Bronchial epithelial cell (primary cell): ENCODE results near the gene MAPKAPK2. TPM values are rescaled to one million over a fixed set of nuclear protein-coding genes. Genes with fewer than 3 reads are reported as not detected.

Experiments used
- DNase-seq: peaks from one replicate; pipeline ENCODE4 v3.0.0-alpha.2; 2010; ENCODE audit warnings: low read depth
- FAIRE-seq: peaks from 2 replicates; lab custom pipeline; 2011; peaks lifted over from hg19 to GRCh38; lab: Jason Lieb, UNC
- H3K27me3 ChIP-seq: 2 replicates; pipeline ENCODE4 v1.5.1; 2011; ENCODE audit warnings: low read length; ENCODE audit not compliant: control insufficient read depth, insufficient read depth
- H3K36me3 ChIP-seq: 2 replicates; pipeline ENCODE4 v1.5.1; 2011; ENCODE audit warnings: low read length; ENCODE audit not compliant: control insufficient read depth, insufficient read depth
- H3K4me3 ChIP-seq: 2 replicates; pipeline ENCODE4 v1.5.1; 2011; ENCODE audit warnings: mild to moderate bottlenecking, low read depth, low read length, control low read depth
- CTCF ChIP-seq: IDR thresholded peaks from 2 replicates; pipeline ENCODE4 v1.5.1; 2011; ENCODE audit warnings: mild to moderate bottlenecking, moderate library complexity, low read length, control low read depth, inconsistent platforms; ENCODE audit not compliant: insufficient read depth, severe bottlenecking
- total RNA-seq: library from RNA; depleted of rRNA; stranded (reverse); fragments of >200 nt; gene quantifications from 2 replicates; pipeline ENCODE4 v1.2.1, GENCODE V29; 2014

Gene MAPKAPK2
- total RNA-seq, 1 donor from 2014 or later: 23.2 TPM

- no peak for DNase-seq
- TF ChIP-seq CTCF: no peak
- Histone ChIP-seq H3K27me3 (no peaks in the 10 kb centered on the region), H3K36me3 (peaks cover 2% of the 10 kb centered on the region), H3K4me3 (no peak overlapping the region)
- no peak for FAIRE-seq
Observed at GRCh38 chr1:206706298-206706791, 21.6 kb downstream of the MAPKAPK2 start.

- H3K27me3 ChIP-seq: no peaks in the 10 kb centered on the region
- DNase-seq (no peak), FAIRE-seq (no peak)
- TF ChIP-seq CTCF: no peak
- H3K36me3 ChIP-seq: peaks cover 2% of the 10 kb centered on the region
- H3K4me3 ChIP-seq: no peak overlapping the region
Observed at GRCh38 chr1:206706806-206707366, 22.2 kb downstream of the MAPKAPK2 start.

GRCh38 chr1:206708058-206708457 is 23.4 kb downstream of the MAPKAPK2 start:
- TF ChIP-seq CTCF: no peak
- Histone ChIP-seq H3K27me3 (no peaks in the 10 kb centered on the region), H3K4me3 (no peak overlapping the region), H3K36me3 (no peaks in the 10 kb centered on the region)
- no peak for DNase-seq
- no peak for FAIRE-seq

GRCh38 chr1:206708882-206709281 is 24.2 kb downstream of the MAPKAPK2 start:
- no peaks in the 10 kb centered on the region for H3K36me3 ChIP-seq
- H3K27me3 ChIP-seq: no peaks in the 10 kb centered on the region
- H3K4me3 ChIP-seq: no peak overlapping the region
- peak; percentile 48 for DNase-seq
- TF ChIP-seq CTCF: no peak
- FAIRE-seq: no peak

- FAIRE-seq: no peak
- H3K4me3 ChIP-seq: no peak overlapping the region
Observed at GRCh38 chr1:206709322-206709721, 24.6 kb downstream of the MAPKAPK2 start.

More at GRCh38 chr1:206709322-206709721, 24.6 kb downstream of the MAPKAPK2 start:
- no peak for TF ChIP-seq CTCF
- Histone ChIP-seq H3K27me3 (no peaks in the 10 kb centered on the region), H3K36me3 (no peaks in the 10 kb centered on the region)
- peak; percentile 53 for DNase-seq
